IMR-90 (cell line): ENCODE results near the gene DUSP9. TPM values are rescaled to one million over a fixed set of nuclear protein-coding genes. Genes with fewer than 3 reads are reported as not detected.

ENCODE experiments used
- ATAC-seq: fragments of 200-7000 bp; cut with Tn5 transposase; 2 replicates; pipeline ENCODE4 v1.9.1; 2020; ENCODE audit warnings: low read depth, mild to moderate bottlenecking, moderate library complexity
- BruUV-seq: library from RNA; stranded (reverse); fragments of 400-500 nt; replicated peaks from 2 replicates; lab custom pipeline; 2021; lab: Mats Ljungman, UMichigan
- CTCF ChIA-PET: fragments of 300-600 bp; formaldehyde crosslinking; extraction: SDS; loops from one replicate; lab custom pipeline; 2021; ENCODE audit warnings: antibody characterized with exemption; lab: Yijun Ruan, JAX
- POLR2A ChIA-PET: fragments of 300-600 bp; sonication (Branson Sonifier 250); formaldehyde crosslinking; loops from one replicate; lab custom pipeline; 2022; ENCODE audit warnings: antibody characterized with exemption; ENCODE audit not compliant: unreplicated experiment; lab: Charles Lee
- DNase-seq: peaks from one replicate; pipeline ENCODE4 v3.0.0; 2013
- H2AFZ ChIP-seq: replicated peaks from 2 replicates; pipeline ENCODE3; 2013; ENCODE audit warnings: low read length, mild to moderate bottlenecking; ENCODE audit not compliant: poor library complexity
- H2AK5ac ChIP-seq: 2 replicates; pipeline ENCODE4 v1.6.1; 2013; ENCODE audit warnings: low read depth, low read length, inconsistent platforms
- H2AK9ac ChIP-seq: replicated peaks from 2 replicates; pipeline ENCODE3; 2013; ENCODE audit warnings: mild to moderate bottlenecking, low read depth, low read length, moderate library complexity; ENCODE audit not compliant: poor library complexity
- H2BK120ac ChIP-seq: 2 replicates; pipeline ENCODE4 v1.6.1; 2013; ENCODE audit warnings: low read depth, low read length, inconsistent platforms
- H2BK15ac ChIP-seq: 3 replicates; pipeline ENCODE4 v1.6.1; 2013; ENCODE audit warnings: low read depth, low read length, inconsistent platforms
- H2BK20ac ChIP-seq: 2 replicates; pipeline ENCODE4 v1.6.1; 2013; ENCODE audit warnings: low read depth, mild to moderate bottlenecking, inconsistent platforms, low read length, moderate library complexity
- H2BK5ac ChIP-seq: 2 replicates; pipeline ENCODE4 v1.6.1; 2013; ENCODE audit warnings: mild to moderate bottlenecking, low read depth, low read length, inconsistent platforms; ENCODE audit not compliant: poor library complexity, severe bottlenecking
- H3K14ac ChIP-seq: replicated peaks from 2 replicates; pipeline ENCODE4 v1.6.1; 2013; ENCODE audit warnings: low read depth, low read length, inconsistent platforms
- H3K18ac ChIP-seq: 2 replicates; pipeline ENCODE4 v1.6.1; 2013; ENCODE audit warnings: low read depth, low read length, control low read depth
- H3K23ac ChIP-seq: 2 replicates; pipeline ENCODE4 v1.6.1; 2013; ENCODE audit warnings: low read depth, low read length, inconsistent platforms
- H3K27ac ChIP-seq: 2 replicates; pipeline ENCODE4 v1.5.1; 2013; ENCODE audit warnings: mild to moderate bottlenecking, control low read depth, low read length; ENCODE audit not compliant: insufficient read depth
- H3K27me3 ChIP-seq: 2 replicates; pipeline ENCODE4 v1.6.1; 2013; ENCODE audit warnings: low read length; ENCODE audit not compliant: control insufficient read depth, insufficient read depth
- H3K36me3 ChIP-seq: 2 replicates; pipeline ENCODE4 v1.6.1; 2013; ENCODE audit warnings: low read length, mixed read lengths; ENCODE audit not compliant: control insufficient read depth, insufficient read depth
- H3K4ac ChIP-seq: 2 replicates; pipeline ENCODE4 v1.6.1; 2013; ENCODE audit warnings: low read depth, low read length, inconsistent platforms
- H3K4me1 ChIP-seq: 2 replicates; pipeline ENCODE4 v1.6.1; 2013; ENCODE audit warnings: low read length, mixed read lengths; ENCODE audit not compliant: control insufficient read depth, insufficient read depth
- H3K4me2 ChIP-seq: 2 replicates; pipeline ENCODE4 v1.6.1; 2013; ENCODE audit warnings: low read depth, mild to moderate bottlenecking, control low read depth, low read length, moderate library complexity
- H3K4me3 ChIP-seq: 2 replicates; pipeline ENCODE4 v1.5.1; 2013; ENCODE audit warnings: low read depth, mild to moderate bottlenecking, control low read depth, low read length, moderate library complexity; ENCODE audit not compliant: insufficient read depth
- H3K56ac ChIP-seq: 2 replicates; pipeline ENCODE4 v1.6.1; 2013; ENCODE audit warnings: low read length, inconsistent platforms; ENCODE audit not compliant: insufficient read depth; ENCODE audit errors: extremely low read depth
- H3K79me1 ChIP-seq, 2 experiments: 2 replicates each; pipeline ENCODE4 v1.6.1; 2013; ENCODE audit warnings: low read length in 2 of 2, inconsistent platforms in 1 of 2, low read depth in 1 of 2
- H3K9ac ChIP-seq: 2 replicates; pipeline ENCODE4 v1.6.1; 2013; ENCODE audit warnings: low read depth, low read length, control low read depth
- H3K9me1 ChIP-seq: 2 replicates; pipeline ENCODE4 v1.6.1; 2013; ENCODE audit warnings: low read length, inconsistent platforms; ENCODE audit not compliant: insufficient read depth
- H3K9me3 ChIP-seq: 2 replicates; pipeline ENCODE4 v1.6.1; 2013; ENCODE audit warnings: low read length; ENCODE audit not compliant: control insufficient read depth, insufficient read depth
- H4K20me1 ChIP-seq: 2 replicates; pipeline ENCODE4 v1.6.1; 2013; ENCODE audit warnings: low read length, inconsistent platforms; ENCODE audit not compliant: insufficient read depth
- H4K5ac ChIP-seq: 2 replicates; pipeline ENCODE4 v1.6.1; 2013; ENCODE audit warnings: mild to moderate bottlenecking, low read depth, low read length, control low read depth
- H4K8ac ChIP-seq, 2 experiments: 2 replicates each; pipeline ENCODE4 v1.6.1; 2013; ENCODE audit warnings: low read depth in 2 of 2, low read length in 2 of 2, control low read depth in 1 of 2, inconsistent platforms in 1 of 2
- H4K91ac ChIP-seq: 2 replicates; pipeline ENCODE4 v1.6.1; 2013; ENCODE audit warnings: low read depth, low read length, inconsistent platforms; ENCODE audit not compliant: insufficient read depth
- BHLHE40 ChIP-seq: fragments of 150-350 bp; IDR thresholded peaks from 2 replicates; pipeline ENCODE4 v1.6.1; 2016; ENCODE audit warnings: mild to moderate bottlenecking, low read depth, low read length
- CEBPB ChIP-seq: IDR thresholded peaks from 2 replicates; pipeline ENCODE4 v1.6.1; 2012; ENCODE audit warnings: low read depth, low read length, improper control_type of control experiment
- CHD1 ChIP-seq: IDR thresholded peaks from 2 replicates; pipeline ENCODE4 v1.6.1; 2012; ENCODE audit warnings: low read depth, low read length, improper control_type of control experiment
- FOS ChIP-seq: fragments of 150-350 bp; IDR thresholded peaks from 2 replicates; pipeline ENCODE4 v1.6.1; 2016; ENCODE audit warnings: low read depth, low read length
- MAFK ChIP-seq: IDR thresholded peaks from 2 replicates; pipeline ENCODE4 v1.6.1; 2012; ENCODE audit warnings: low read depth, low read length, improper control_type of control experiment
- MAZ ChIP-seq: IDR thresholded peaks from 2 replicates; pipeline ENCODE4 v1.6.1; 2012; ENCODE audit warnings: low read depth, mild to moderate bottlenecking, low read length, improper control_type of control experiment, moderate library complexity, borderline replicate concordance
- MXI1 ChIP-seq: IDR thresholded peaks from 2 replicates; pipeline ENCODE4 v1.6.1; 2012; ENCODE audit warnings: low read depth, mild to moderate bottlenecking, low read length, moderate library complexity, borderline replicate concordance
- NFE2L2 ChIP-seq: fragments of 150-350 bp; IDR thresholded peaks from 2 replicates; pipeline ENCODE4 v1.6.1; 2016; ENCODE audit warnings: low read depth, mild to moderate bottlenecking, low read length
- POLR2A ChIP-seq: IDR thresholded peaks from 2 replicates; pipeline ENCODE4 v1.6.1; 2012; ENCODE audit warnings: mild to moderate bottlenecking, low read depth, low read length
- RAD21 ChIP-seq: IDR thresholded peaks from 2 replicates; pipeline ENCODE4 v1.6.1; 2012; ENCODE audit warnings: low read length, improper control_type of control experiment
- RCOR1 ChIP-seq: IDR thresholded peaks from 2 replicates; pipeline ENCODE4 v1.6.1; 2012; ENCODE audit warnings: mild to moderate bottlenecking, low read length, improper control_type of control experiment; ENCODE audit not compliant: insufficient replicate concordance
- RFX5 ChIP-seq: IDR thresholded peaks from 2 replicates; pipeline ENCODE4 v1.8.0; 2012; ENCODE audit warnings: low read depth, mild to moderate bottlenecking, low read length, moderate library complexity
- SMC3 ChIP-seq: fragments of 150-350 bp; IDR thresholded peaks from 2 replicates; pipeline ENCODE4 v1.6.1; 2016; ENCODE audit warnings: low read depth, mild to moderate bottlenecking, antibody characterized with exemption, low read length, moderate library complexity
- WGBS, 2 experiments: methylation state at CpG; one replicate each; pipeline versions ENCODE4 v1.1.5 to v1.1.7; 2013; ENCODE audit warnings: missing lambda C conversion rate in 2 of 2; ENCODE audit not compliant: insufficient read length in 1 of 2; ENCODE audit errors: extremely low coverage in 2 of 2; 5-methylcytosine and 5-hydroxymethylcytosine counted together
- dilution Hi-C: fragments of 300-500 bp; cut with HindIII; formaldehyde crosslinking; loops from one replicate; pipeline ENCODE4 v1.14.3; 2018; ENCODE audit warnings: low sequenced_read_pairs; ENCODE audit not compliant: unreplicated experiment
- in situ Hi-C: fragments of 300-500 bp; cut with MboI; formaldehyde crosslinking; loops from 3 replicates; pipeline ENCODE4 v1.14.3; 2019; ENCODE audit warnings: low sequenced_read_pairs, inconsistent platforms, mixed read lengths
- intact Hi-C: fragments of 100-400 bp; cut with micrococcal nuclease; formaldehyde crosslinking; loops from 2 replicates; pipeline ENCODE4 v1.10.0; 2022
- polyA plus RNA-seq, 3 experiments: library from polyadenylated mRNA; depleted of rRNA; stranded (reverse); fragments of >200 nt; gene quantifications; 2 replicates each; pipeline ENCODE4 v1.2.3, GENCODE V29; 2012; ENCODE audit warnings: low replicate concordance in 1 of 3
- total RNA-seq: library from RNA; depleted of rRNA; stranded (reverse); fragments of >200 nt; gene quantifications from 2 replicates; pipeline ENCODE4 v1.2.3, GENCODE V29; 2012
- TF ChIP-seq, protein P1 (sequence below): fragments of 150-350 bp; IDR thresholded peaks from 2 replicates; pipeline ENCODE4 v1.6.1; 2017; ENCODE audit warnings: mild to moderate bottlenecking, antibody characterized with exemption, low read length, low read depth
- TF ChIP-seq, protein P2 (sequence below): fragments of 150-350 bp; IDR thresholded peaks from 2 replicates; pipeline ENCODE4 v1.6.1; 2016; ENCODE audit warnings: low read depth, mild to moderate bottlenecking, low read length, moderate library complexity, borderline replicate concordance
- TF ChIP-seq, protein P3 (sequence below): conservative IDR thresholded peaks from 2 replicates; pipeline ENCODE4 v1.5.1; 2012; ENCODE audit warnings: mild to moderate bottlenecking, low read depth, low read length, improper control_type of control experiment

DUSP9 gene
- total and polyA plus RNA-seq, 2 of the 4 experiments (the other 2 are of a cell fraction): under 0.01 to 0.09 TPM

DNA sequence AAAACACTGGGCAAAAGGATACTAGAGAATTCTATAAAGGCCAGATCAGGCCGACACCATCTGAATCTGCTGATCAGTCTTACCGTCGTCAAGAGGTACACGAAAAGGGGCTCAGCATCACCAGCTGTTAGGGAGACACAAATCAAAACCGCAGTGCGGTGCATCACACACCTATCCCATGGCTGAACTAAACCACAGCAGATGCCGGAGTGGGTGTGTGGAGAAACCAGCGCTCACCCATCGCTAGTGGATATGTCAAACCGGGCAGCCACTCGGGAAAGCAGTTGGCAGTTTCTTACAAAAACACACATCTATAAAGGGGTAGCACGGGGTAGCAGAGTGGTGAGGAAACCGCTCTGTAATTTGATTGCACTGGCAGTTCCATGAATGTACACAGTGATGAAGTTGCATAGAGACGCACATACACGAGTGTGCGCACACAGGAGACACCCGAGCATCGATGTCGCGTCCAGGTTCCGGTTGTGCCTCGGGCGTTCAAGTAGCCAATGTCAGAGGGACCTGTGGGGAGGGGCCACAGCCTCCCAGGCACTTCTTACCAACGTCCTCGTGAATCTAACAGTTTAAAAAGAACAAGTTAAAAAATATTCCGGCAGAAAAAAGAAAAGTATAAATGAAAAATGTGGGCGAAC lies 24.9 kb upstream of the DUSP9 start:
- Histone ChIP-seq H3K4ac (no peak overlapping the region), H3K4me2 (no peak overlapping the region), H3K9me1 (no peaks in the 10 kb centered on the region), H3K79me1 (no peaks in the 10 kb centered on the region), H3K23ac (no peak overlapping the region), H3K36me3 (no peaks in the 10 kb centered on the region), H3K56ac (no peak overlapping the region), H4K20me1 (no peaks in the 10 kb centered on the region), H3K18ac (no peak overlapping the region), H3K14ac (no peak overlapping the region), H4K91ac (no peak overlapping the region), H3K9ac (no peak overlapping the region), H3K27me3 (peaks cover 16% of the 10 kb centered on the region), H2AK9ac (no peak overlapping the region), H2BK120ac (no peak overlapping the region), H2AFZ (no peak overlapping the region), H3K4me3 (no peak overlapping the region), H3K4me1 (no peaks in the 10 kb centered on the region), H3K27ac (no peak overlapping the region), H2BK5ac (no peak overlapping the region), H4K8ac (no peak overlapping the region), H3K9me3 (no peaks in the 10 kb centered on the region; the same call in 1 of the 2 replicates), H2AK5ac (no peak overlapping the region), H4K5ac (no peak overlapping the region), H2BK15ac (no peak overlapping the region), H2BK20ac (no peak overlapping the region)
- POLR2A ChIA-PET: no interaction called here
- intact Hi-C loops (no loop called here), in situ Hi-C loops (no loop called here), dilution Hi-C loops (no loop called here)
- CTCF ChIA-PET: interaction anchor here (1.2 kb wide), 1 partner anchor 13 kb away, joined by 4 read pairs; no protein-coding TSS in a partner anchor
- no peak for ATAC-seq
- 75% methylated on average over 6 of the region's 27 CpGs; no CpG with 5 or more reads in 1 of the 2 experiments for WGBS, 2 experiments
- TF ChIP-seq MAZ (no peak), FOS (no peak), RCOR1 (no peak), MXI1 (no peak), RAD21 (no peak), MAFK (no peak), POLR2A (no peak), BHLHE40 (no peak), RFX5 (no peak), CHD1 (no peak), NFE2L2 (no peak), SMC3 (no peak), CEBPB (no peak)
- TF ChIP-seq, protein P1, sequence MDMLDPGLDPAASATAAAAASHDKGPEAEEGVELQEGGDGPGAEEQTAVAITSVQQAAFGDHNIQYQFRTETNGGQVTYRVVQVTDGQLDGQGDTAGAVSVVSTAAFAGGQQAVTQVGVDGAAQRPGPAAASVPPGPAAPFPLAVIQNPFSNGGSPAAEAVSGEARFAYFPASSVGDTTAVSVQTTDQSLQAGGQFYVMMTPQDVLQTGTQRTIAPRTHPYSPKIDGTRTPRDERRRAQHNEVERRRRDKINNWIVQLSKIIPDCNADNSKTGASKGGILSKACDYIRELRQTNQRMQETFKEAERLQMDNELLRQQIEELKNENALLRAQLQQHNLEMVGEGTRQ: no peak
- TF ChIP-seq, protein P2, sequence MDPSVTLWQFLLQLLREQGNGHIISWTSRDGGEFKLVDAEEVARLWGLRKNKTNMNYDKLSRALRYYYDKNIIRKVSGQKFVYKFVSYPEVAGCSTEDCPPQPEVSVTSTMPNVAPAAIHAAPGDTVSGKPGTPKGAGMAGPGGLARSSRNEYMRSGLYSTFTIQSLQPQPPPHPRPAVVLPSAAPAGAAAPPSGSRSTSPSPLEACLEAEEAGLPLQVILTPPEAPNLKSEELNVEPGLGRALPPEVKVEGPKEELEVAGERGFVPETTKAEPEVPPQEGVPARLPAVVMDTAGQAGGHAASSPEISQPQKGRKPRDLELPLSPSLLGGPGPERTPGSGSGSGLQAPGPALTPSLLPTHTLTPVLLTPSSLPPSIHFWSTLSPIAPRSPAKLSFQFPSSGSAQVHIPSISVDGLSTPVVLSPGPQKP: no peak
- TF ChIP-seq, protein P3, sequence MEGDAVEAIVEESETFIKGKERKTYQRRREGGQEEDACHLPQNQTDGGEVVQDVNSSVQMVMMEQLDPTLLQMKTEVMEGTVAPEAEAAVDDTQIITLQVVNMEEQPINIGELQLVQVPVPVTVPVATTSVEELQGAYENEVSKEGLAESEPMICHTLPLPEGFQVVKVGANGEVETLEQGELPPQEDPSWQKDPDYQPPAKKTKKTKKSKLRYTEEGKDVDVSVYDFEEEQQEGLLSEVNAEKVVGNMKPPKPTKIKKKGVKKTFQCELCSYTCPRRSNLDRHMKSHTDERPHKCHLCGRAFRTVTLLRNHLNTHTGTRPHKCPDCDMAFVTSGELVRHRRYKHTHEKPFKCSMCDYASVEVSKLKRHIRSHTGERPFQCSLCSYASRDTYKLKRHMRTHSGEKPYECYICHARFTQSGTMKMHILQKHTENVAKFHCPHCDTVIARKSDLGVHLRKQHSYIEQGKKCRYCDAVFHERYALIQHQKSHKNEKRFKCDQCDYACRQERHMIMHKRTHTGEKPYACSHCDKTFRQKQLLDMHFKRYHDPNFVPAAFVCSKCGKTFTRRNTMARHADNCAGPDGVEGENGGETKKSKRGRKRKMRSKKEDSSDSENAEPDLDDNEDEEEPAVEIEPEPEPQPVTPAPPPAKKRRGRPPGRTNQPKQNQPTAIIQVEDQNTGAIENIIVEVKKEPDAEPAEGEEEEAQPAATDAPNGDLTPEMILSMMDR: no peak
- DNase-seq: no peak
- BruUV-seq: no TSS peak
